SK-N-SH treated with all-trans-retinoic acid at 6 μM for 48 hours (cell line): ENCODE results near the gene UROS.

ENCODE experiments used
- BACH2 ChIP-seq: fragments of 250-450 bp; sonication (Bioruptor Pico); IDR thresholded peaks from 2 replicates; pipeline ENCODE4 v1.9.0; 2021; ENCODE audit warnings: mild to moderate bottlenecking, borderline replicate concordance
- CREB5 ChIP-seq: fragments of 250-450 bp; sonication (Bioruptor Pico); IDR thresholded peaks from 2 replicates; pipeline ENCODE4 v1.5.1; 2020; ENCODE audit warnings: low read depth, mild to moderate bottlenecking, moderate library complexity
- PPARA ChIP-seq: fragments of 250-450 bp; sonication (Bioruptor Pico); IDR thresholded peaks from 2 replicates; pipeline ENCODE4 v1.5.0; 2020; ENCODE audit warnings: mild to moderate bottlenecking, borderline replicate concordance
- RARB ChIP-seq: fragments of 250-450 bp; sonication (Bioruptor Pico); IDR thresholded peaks from 2 replicates; pipeline ENCODE4 v1.8.0; 2021; ENCODE audit warnings: mild to moderate bottlenecking, moderate library complexity
- SNAI2 ChIP-seq: fragments of 250-450 bp; sonication (Bioruptor Pico); IDR thresholded peaks from 2 replicates; pipeline ENCODE4 v1.5.0; 2020; ENCODE audit warnings: mild to moderate bottlenecking, moderate library complexity
- ZFP3 ChIP-seq: fragments of 250-450 bp; sonication (Bioruptor Pico); IDR thresholded peaks from 2 replicates; pipeline ENCODE4 v1.5.0; 2020; ENCODE audit warnings: mild to moderate bottlenecking, moderate library complexity
- ZFP30 ChIP-seq: fragments of 450-650 bp; formaldehyde crosslinking; IDR thresholded peaks from 2 replicates; pipeline ENCODE4 v1.5.0; 2022; ENCODE audit warnings: mild to moderate bottlenecking, moderate library complexity
- ZNF565 ChIP-seq: fragments of 450-650 bp; formaldehyde crosslinking; conservative IDR thresholded peaks from 2 replicates; pipeline ENCODE4 v1.5.0; 2020; ENCODE audit warnings: low read depth, mild to moderate bottlenecking, moderate library complexity
- ZNF8 ChIP-seq: fragments of 450-650 bp; formaldehyde crosslinking; IDR thresholded peaks from 2 replicates; pipeline ENCODE4 v1.5.0; 2020; ENCODE audit warnings: mild to moderate bottlenecking, moderate library complexity
- TF ChIP-seq, protein P1 (sequence below): fragments of 250-450 bp; sonication (Bioruptor Pico); IDR thresholded peaks from 2 replicates; pipeline ENCODE4 v1.8.0; 2020; ENCODE audit warnings: mild to moderate bottlenecking, moderate library complexity, borderline replicate concordance
- TF ChIP-seq, protein P2 (sequence below): fragments of 250-450 bp; sonication (Bioruptor Pico); IDR thresholded peaks from 2 replicates; pipeline ENCODE4 v1.8.0; 2021; ENCODE audit warnings: low read depth, mild to moderate bottlenecking, moderate library complexity, borderline replicate concordance

GRCh38 chr10:125871338-125871737, 48.3 kb upstream of the UROS start:
- TF ChIP-seq BACH2 (no peak), ZFP30 (no peak), PPARA (CRISPR knock-in tag) (no peak), RARB (CRISPR knock-in tag) (no peak), ZNF8 (CRISPR knock-in tag) (no peak), ZFP3 (CRISPR knock-in tag) (no peak), CREB5 (CRISPR knock-in tag) (no peak), SNAI2 (CRISPR knock-in tag) (no peak), ZNF565 (CRISPR knock-in tag) (no peak)
- TF ChIP-seq, protein P1, sequence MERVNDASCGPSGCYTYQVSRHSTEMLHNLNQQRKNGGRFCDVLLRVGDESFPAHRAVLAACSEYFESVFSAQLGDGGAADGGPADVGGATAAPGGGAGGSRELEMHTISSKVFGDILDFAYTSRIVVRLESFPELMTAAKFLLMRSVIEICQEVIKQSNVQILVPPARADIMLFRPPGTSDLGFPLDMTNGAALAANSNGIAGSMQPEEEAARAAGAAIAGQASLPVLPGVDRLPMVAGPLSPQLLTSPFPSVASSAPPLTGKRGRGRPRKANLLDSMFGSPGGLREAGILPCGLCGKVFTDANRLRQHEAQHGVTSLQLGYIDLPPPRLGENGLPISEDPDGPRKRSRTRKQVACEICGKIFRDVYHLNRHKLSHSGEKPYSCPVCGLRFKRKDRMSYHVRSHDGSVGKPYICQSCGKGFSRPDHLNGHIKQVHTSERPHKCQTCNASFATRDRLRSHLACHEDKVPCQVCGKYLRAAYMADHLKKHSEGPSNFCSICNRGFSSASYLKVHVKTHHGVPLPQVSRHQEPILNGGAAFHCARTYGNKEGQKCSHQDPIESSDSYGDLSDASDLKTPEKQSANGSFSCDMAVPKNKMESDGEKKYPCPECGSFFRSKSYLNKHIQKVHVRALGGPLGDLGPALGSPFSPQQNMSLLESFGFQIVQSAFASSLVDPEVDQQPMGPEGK (CRISPR knock-in tag): no peak
- TF ChIP-seq, protein P2, sequence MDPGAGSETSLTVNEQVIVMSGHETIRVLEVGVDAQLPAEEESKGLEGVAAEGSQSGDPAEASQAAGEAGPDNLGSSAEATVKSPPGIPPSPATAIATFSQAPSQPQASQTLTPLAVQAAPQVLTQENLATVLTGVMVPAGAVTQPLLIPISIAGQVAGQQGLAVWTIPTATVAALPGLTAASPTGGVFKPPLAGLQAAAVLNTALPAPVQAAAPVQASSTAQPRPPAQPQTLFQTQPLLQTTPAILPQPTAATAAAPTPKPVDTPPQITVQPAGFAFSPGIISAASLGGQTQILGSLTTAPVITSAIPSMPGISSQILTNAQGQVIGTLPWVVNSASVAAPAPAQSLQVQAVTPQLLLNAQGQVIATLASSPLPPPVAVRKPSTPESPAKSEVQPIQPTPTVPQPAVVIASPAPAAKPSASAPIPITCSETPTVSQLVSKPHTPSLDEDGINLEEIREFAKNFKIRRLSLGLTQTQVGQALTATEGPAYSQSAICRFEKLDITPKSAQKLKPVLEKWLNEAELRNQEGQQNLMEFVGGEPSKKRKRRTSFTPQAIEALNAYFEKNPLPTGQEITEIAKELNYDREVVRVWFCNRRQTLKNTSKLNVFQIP (CRISPR knock-in tag): no peak
